HG03457 (cell line): Measurements from ENCODE around the gene CRELD1.
"Not testable (repeated sequence)": the region's sequence is repeated elsewhere in the genome, so short reads cannot be mapped to it uniquely, and the experiment has no call there.

ENCODE experiments used
- ATAC-seq: cut with Tn5 transposase; IDR thresholded peaks from one replicate; pipeline ENCODE4 v1.9.1; 2021; ENCODE audit warnings: moderate number of reproducible peaks; ENCODE audit not compliant: unreplicated experiment

Gene CRELD1

GRCh38 chr3:9934235-9934621, 594 bp downstream of the CRELD1 start:
- no peak for ATAC-seq

- no peak for ATAC-seq
Observed at GRCh38 chr3:9934993-9935392, 1.4 kb downstream of the CRELD1 start.

- ATAC-seq, result no peak
Observed at GRCh38 chr3:9935966-9936510, 2.4 kb downstream of the CRELD1 start.

GRCh38 chr3:9937486-9938238, 4.0 kb downstream of the CRELD1 start:
- no peak for ATAC-seq

GRCh38 chr3:9938966-9939365, 5.3 kb downstream of the CRELD1 start:
- ATAC-seq, result no peak

GRCh38 chr3:9939906-9940305, 6.3 kb downstream of the CRELD1 start:
- ATAC-seq, result not testable (repeated sequence)

GRCh38 chr3:9940746-9941145, 7.1 kb downstream of the CRELD1 start:
- ATAC-seq, result no peak

GRCh38 chr3:9942164-9942563, 8.5 kb downstream of the CRELD1 start:
- no peak for ATAC-seq

GRCh38 chr3:9942934-9943690, 9.5 kb downstream of the CRELD1 start:
- ATAC-seq, result no peak

GRCh38 chr3:9944271-9944670, 10.6 kb downstream of the CRELD1 start:
- no peak for ATAC-seq

GRCh38 chr3:9945358-9945757, 11.7 kb downstream of the CRELD1 start:
- no peak for ATAC-seq

GRCh38 chr3:9946112-9947024, 12.7 kb downstream of the CRELD1 start:
- peak; percentile 63 for ATAC-seq

GRCh38 chr3:9947025-9947995, 13.7 kb downstream of the CRELD1 start:
- no peak for ATAC-seq

GRCh38 chr3:9948586-9948985, 15.0 kb downstream of the CRELD1 start:
- ATAC-seq, result no peak

- ATAC-seq, result no peak
Observed at GRCh38 chr3:9949115-9949514, 15.5 kb downstream of the CRELD1 start.

- no peak for ATAC-seq
Observed at GRCh38 chr3:9949626-9950025, 16.0 kb downstream of the CRELD1 start.

GRCh38 chr3:9951126-9951525, 17.5 kb downstream of the CRELD1 start:
- no peak for ATAC-seq

GRCh38 chr3:9951598-9951961, 17.9 kb downstream of the CRELD1 start:
- ATAC-seq, result no peak

- ATAC-seq, result peak; percentile 75
Observed at GRCh38 chr3:9951962-9952805, 18.6 kb downstream of the CRELD1 start, which contains the start of gene PRRT3. TSS of gene PRRT3 (minus strand) at chr3:9952408. CDS start at chr3:9950115, 2,293 bp downstream.
